SK-N-SH (cell line): ENCODE data around the gene STAG3. TPM values are rescaled to one million over a fixed set of nuclear protein-coding genes. Genes with fewer than 3 reads are reported as not detected.

Experiments
- CTCF ChIA-PET: fragments of 300-600, 350-600 bp; formaldehyde crosslinking; extraction: SDS; loops from one replicate; lab custom pipeline; 2021; lab: Yijun Ruan, JAX
- POLR2A ChIA-PET: fragments of 350-600 bp; sonication (Branson Sonifier 250); formaldehyde crosslinking; extraction: SDS; loops from one replicate; lab custom pipeline; 2020; ENCODE audit warnings: antibody characterized with exemption, inconsistent platforms; lab: Yijun Ruan, JAX
- DNase-seq: peaks from one replicate; pipeline ENCODE4 v3.0.0; 2012
- H2AFZ ChIP-seq: fragments of 200-600 bp; sonication (generic); 2 replicates; pipeline ENCODE4 v1.8.1; 2016; ENCODE audit warnings: antibody characterized with exemption, mild to moderate bottlenecking, low read depth
- H3F3A ChIP-seq: fragments of 200-600 bp; sonication (generic); replicated peaks from 2 replicates; pipeline ENCODE3; 2016; ENCODE audit warnings: antibody characterized with exemption, mild to moderate bottlenecking; ENCODE audit not compliant: insufficient read depth
- H3K27ac ChIP-seq, 2 experiments: fragments of 200-500 bp in 1 of 2; fragments of 200-600 bp in 1 of 2; sonication (Bioruptor generic) in 1 of 2; sonication (generic), shearing (Covaris generic) in 1 of 2; 2 replicates each; pipeline versions ENCODE4 v1.5.1 to v1.6.1; 2014 to 2016; ENCODE audit warnings: low read depth in 2 of 2, inconsistent platforms in 1 of 2, low read length in 1 of 2, mild to moderate bottlenecking in 1 of 2, mixed read lengths in 1 of 2
- H3K27me3 ChIP-seq: fragments of 200-600 bp; sonication (generic), shearing (Covaris generic); 2 replicates; pipeline ENCODE4 v1.6.1; 2016; ENCODE audit warnings: mixed run types; ENCODE audit not compliant: insufficient read depth
- H3K36me3 ChIP-seq, 2 experiments: fragments of 200-500 bp in 1 of 2; fragments of 200-600 bp in 1 of 2; sonication (Bioruptor generic) in 1 of 2; sonication (generic) in 1 of 2; replicated peaks in 1 of 2; 2 replicates each; pipeline versions ENCODE3 to v1.5.1; 2014 to 2016; ENCODE audit warnings: low read length in 1 of 2, mild to moderate bottlenecking in 1 of 2; ENCODE audit not compliant: insufficient read depth in 2 of 2, control insufficient read depth in 1 of 2
- H3K4me1 ChIP-seq, 2 experiments: fragments of 200-500 bp in 1 of 2; fragments of 200-600 bp in 1 of 2; sonication (Bioruptor generic) in 1 of 2; sonication (generic), shearing (Covaris generic) in 1 of 2; 2 replicates each; pipeline versions ENCODE4 v1.5.1 to v1.6.1; 2014 to 2016; ENCODE audit warnings: low read depth in 1 of 2, low read length in 1 of 2, mixed run types in 1 of 2; ENCODE audit not compliant: insufficient read depth in 2 of 2, control insufficient read depth in 1 of 2
- H3K4me2 ChIP-seq: fragments of 200-600 bp; sonication (generic), shearing (Covaris generic); 2 replicates; pipeline ENCODE4 v1.6.1; 2017; ENCODE audit warnings: mixed run types
- H3K4me3 ChIP-seq, 2 experiments: fragments of 200-500 bp in 1 of 2; fragments of 200-600 bp in 1 of 2; sonication (Bioruptor generic) in 1 of 2; sonication (generic), shearing (Covaris generic) in 1 of 2; 2 replicates each; pipeline versions ENCODE4 v1.5.1 to v1.8.1; 2014 to 2016; ENCODE audit warnings: low read depth in 2 of 2, inconsistent platforms in 1 of 2, low read length in 1 of 2, mild to moderate bottlenecking in 1 of 2, mixed read lengths in 1 of 2, moderate library complexity in 1 of 2
- H3K79me2 ChIP-seq: fragments of 200-600 bp; sonication (generic); 2 replicates; pipeline ENCODE4 v1.8.1; 2017; ENCODE audit warnings: mild to moderate bottlenecking; ENCODE audit not compliant: insufficient read depth
- H3K9ac ChIP-seq: fragments of 200-600 bp; sonication (generic); 2 replicates; pipeline ENCODE4 v1.6.1; 2017; ENCODE audit warnings: mixed run types
- H3K9me2 ChIP-seq: fragments of 200-600 bp; sonication (generic); 2 replicates; pipeline ENCODE4 v1.6.1; 2017; ENCODE audit warnings: mixed run types
- H3K9me3 ChIP-seq: fragments of 200-600 bp; sonication (generic); 2 replicates; pipeline ENCODE4 v1.6.1; 2017; ENCODE audit warnings: mixed run types, mild to moderate bottlenecking, moderate library complexity
- H4K20me1 ChIP-seq: fragments of 200-600 bp; sonication (generic); 2 replicates; pipeline ENCODE4 v1.6.1; 2017; ENCODE audit warnings: mild to moderate bottlenecking, mixed run types; ENCODE audit not compliant: insufficient read depth
- CHD2 ChIP-seq: fragments of 150-350 bp; IDR thresholded peaks from 2 replicates; pipeline ENCODE4 v1.6.1; 2018; ENCODE audit warnings: low read length; ENCODE audit not compliant: partially characterized antibody
- ELF1 ChIP-seq: IDR thresholded peaks from 2 replicates; pipeline ENCODE4 v1.4.0; 2012
- EP300 ChIP-seq, 2 experiments: IDR thresholded peaks; 2 replicates each; pipeline versions ENCODE4 v1.4.0 to v1.6.1; 2012; ENCODE audit warnings: borderline replicate concordance in 1 of 2, low read depth in 1 of 2, low read length in 1 of 2
- FOXM1 ChIP-seq: IDR thresholded peaks from 2 replicates; pipeline ENCODE4 v1.4.0; 2012; ENCODE audit warnings: low read depth, mild to moderate bottlenecking
- GABPA ChIP-seq: IDR thresholded peaks from 2 replicates; pipeline ENCODE4 v1.4.0; 2012; ENCODE audit warnings: low read depth, mild to moderate bottlenecking
- GATA2 ChIP-seq: sonication (generic); formaldehyde crosslinking; IDR thresholded peaks from 2 replicates; pipeline ENCODE4 v1.5.0; 2020; ENCODE audit warnings: mild to moderate bottlenecking, missing genetic modification reagents
- JUND ChIP-seq: IDR thresholded peaks from 2 replicates; pipeline ENCODE4 v1.4.0; 2012
- MEF2A ChIP-seq: IDR thresholded peaks from 2 replicates; pipeline ENCODE4 v1.4.0; 2012; ENCODE audit warnings: low read depth, borderline replicate concordance
- PBX3 ChIP-seq: IDR thresholded peaks from 2 replicates; pipeline ENCODE4; 2012
- RCOR1 ChIP-seq: fragments of 150-350 bp; IDR thresholded peaks from 2 replicates; pipeline ENCODE4 v1.6.1; 2017; ENCODE audit warnings: antibody characterized with exemption, low read length
- RXRA ChIP-seq: IDR thresholded peaks from 2 replicates; pipeline ENCODE4 v1.4.0; 2012; ENCODE audit warnings: low read depth, mild to moderate bottlenecking, borderline replicate concordance
- SIN3A ChIP-seq: IDR thresholded peaks from 2 replicates; pipeline ENCODE4 v1.6.1; 2012; ENCODE audit warnings: low read depth, mild to moderate bottlenecking, low read length, moderate library complexity, borderline replicate concordance
- TAF1 ChIP-seq: IDR thresholded peaks from 2 replicates; pipeline ENCODE4 v1.6.1; 2012; ENCODE audit warnings: low read depth, mild to moderate bottlenecking, low read length, moderate library complexity, borderline replicate concordance
- TEAD4 ChIP-seq: IDR thresholded peaks from 2 replicates; pipeline ENCODE4 v1.4.0; 2012; ENCODE audit warnings: mild to moderate bottlenecking, borderline replicate concordance; ENCODE audit not compliant: insufficient read depth
- USF1 ChIP-seq: IDR thresholded peaks from 2 replicates; pipeline ENCODE4 v1.4.0; 2012; ENCODE audit warnings: low read depth, borderline replicate concordance
- YY1 ChIP-seq: IDR thresholded peaks from 2 replicates; pipeline ENCODE4 v1.4.0; 2012; ENCODE audit warnings: low read depth, mild to moderate bottlenecking
- WGBS: methylation state at CpG from one replicate; pipeline ENCODE4 v1.1.6; 2017; ENCODE audit warnings: low lambda C conversion rate; 5-methylcytosine and 5-hydroxymethylcytosine counted together
- polyA plus RNA-seq, 3 experiments: library from polyadenylated mRNA; depleted of rRNA; stranded (reverse); fragments of >200 nt; gene quantifications; 2 replicates each; pipeline ENCODE4 v1.2.3, GENCODE V29; 2012
- TF ChIP-seq, protein P1 (sequence below): IDR thresholded peaks from 2 replicates; pipeline ENCODE4 v1.4.0; 2012; ENCODE audit warnings: low read depth
- TF ChIP-seq, protein P2 (sequence below): fragments of 150-350 bp; IDR thresholded peaks from 2 replicates; pipeline ENCODE4 v1.6.1; 2016; ENCODE audit warnings: mild to moderate bottlenecking, low read depth, low read length
- TF ChIP-seq, protein P3 (sequence below): IDR thresholded peaks from 2 replicates; pipeline ENCODE4 v1.4.0; 2012; ENCODE audit warnings: low read depth, borderline replicate concordance

The STAG3 gene
- polyA plus RNA-seq, 1 of the 3 experiments (the other 2 are of a cell fraction): 0.10 TPM

GRCh38 chr7:100147278-100147677 is 30.4 kb upstream of the STAG3 start:
- Histone ChIP-seq H4K20me1 (no peaks in the 10 kb centered on the region), H3K27me3 (no peaks in the 10 kb centered on the region), H3K9ac (no peak overlapping the region), H3K27ac (no peak overlapping the region), H3K4me3 (no peak overlapping the region), H3K4me1 (peaks cover 5 to 7% of the 10 kb centered on the region in 2 experiments; a peak in 2 of 4 replicates), H3K36me3 (peaks cover 0 to 13% of the 10 kb centered on the region in 2 experiments), H3F3A (peaks cover 12% of the 10 kb centered on the region), H2AFZ (no peak overlapping the region), H3K4me2 (no peak overlapping the region), H3K9me3 (no peaks in the 10 kb centered on the region), H3K79me2 (peaks cover 33% of the 10 kb centered on the region), H3K9me2 (no peaks in the 10 kb centered on the region)
- ChIA-PET CTCF (interaction anchor here (0.8 to 6.5 kb wide), 6 partner anchors 16 to 168 kb away, joined by 3 to 73 read pairs (median 3); no protein-coding TSS in a partner anchor), POLR2A (no interaction called here)
- TF ChIP-seq SIN3A (no peak), MEF2A (no peak), GATA2 (no peak), USF1 (no peak), TEAD4 (no peak), TAF1 (no peak), YY1 (no peak), GABPA (no peak), PBX3 (no peak), ELF1 (no peak), EP300 (IDR thresholded peaks at IDR 0.05; ENCODE audit: borderline replicate concordance in 1 of 2, low read depth in 1 of 2, low read length in 1 of 2) (no peak), RCOR1 (no peak), RXRA (no peak), CHD2 (no peak), FOXM1 (no peak), JUND (no peak)
- TF ChIP-seq, protein P1, sequence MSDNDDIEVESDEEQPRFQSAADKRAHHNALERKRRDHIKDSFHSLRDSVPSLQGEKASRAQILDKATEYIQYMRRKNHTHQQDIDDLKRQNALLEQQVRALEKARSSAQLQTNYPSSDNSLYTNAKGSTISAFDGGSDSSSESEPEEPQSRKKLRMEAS: no peak
- TF ChIP-seq, protein P2, sequence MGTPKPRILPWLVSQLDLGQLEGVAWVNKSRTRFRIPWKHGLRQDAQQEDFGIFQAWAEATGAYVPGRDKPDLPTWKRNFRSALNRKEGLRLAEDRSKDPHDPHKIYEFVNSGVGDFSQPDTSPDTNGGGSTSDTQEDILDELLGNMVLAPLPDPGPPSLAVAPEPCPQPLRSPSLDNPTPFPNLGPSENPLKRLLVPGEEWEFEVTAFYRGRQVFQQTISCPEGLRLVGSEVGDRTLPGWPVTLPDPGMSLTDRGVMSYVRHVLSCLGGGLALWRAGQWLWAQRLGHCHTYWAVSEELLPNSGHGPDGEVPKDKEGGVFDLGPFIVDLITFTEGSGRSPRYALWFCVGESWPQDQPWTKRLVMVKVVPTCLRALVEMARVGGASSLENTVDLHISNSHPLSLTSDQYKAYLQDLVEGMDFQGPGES: no peak
- TF ChIP-seq, protein P3, sequence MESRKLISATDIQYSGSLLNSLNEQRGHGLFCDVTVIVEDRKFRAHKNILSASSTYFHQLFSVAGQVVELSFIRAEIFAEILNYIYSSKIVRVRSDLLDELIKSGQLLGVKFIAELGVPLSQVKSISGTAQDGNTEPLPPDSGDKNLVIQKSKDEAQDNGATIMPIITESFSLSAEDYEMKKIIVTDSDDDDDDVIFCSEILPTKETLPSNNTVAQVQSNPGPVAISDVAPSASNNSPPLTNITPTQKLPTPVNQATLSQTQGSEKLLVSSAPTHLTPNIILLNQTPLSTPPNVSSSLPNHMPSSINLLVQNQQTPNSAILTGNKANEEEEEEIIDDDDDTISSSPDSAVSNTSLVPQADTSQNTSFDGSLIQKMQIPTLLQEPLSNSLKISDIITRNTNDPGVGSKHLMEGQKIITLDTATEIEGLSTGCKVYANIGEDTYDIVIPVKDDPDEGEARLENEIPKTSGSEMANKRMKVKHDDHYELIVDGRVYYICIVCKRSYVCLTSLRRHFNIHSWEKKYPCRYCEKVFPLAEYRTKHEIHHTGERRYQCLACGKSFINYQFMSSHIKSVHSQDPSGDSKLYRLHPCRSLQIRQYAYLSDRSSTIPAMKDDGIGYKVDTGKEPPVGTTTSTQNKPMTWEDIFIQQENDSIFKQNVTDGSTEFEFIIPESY: no peak
- WGBS: 93% methylated on average over 2 of the region's 2 CpGs
- no peak for DNase-seq
